ENCODE results near the gene CTBS. TPM values are rescaled to one million over a fixed set of nuclear protein-coding genes. Genes with fewer than 3 reads are reported as not detected.

Gene CTBS
- total and polyA plus RNA-seq, 11 donors, result 2.5 to 19.9 (median 7.7) TPM

DNA sequence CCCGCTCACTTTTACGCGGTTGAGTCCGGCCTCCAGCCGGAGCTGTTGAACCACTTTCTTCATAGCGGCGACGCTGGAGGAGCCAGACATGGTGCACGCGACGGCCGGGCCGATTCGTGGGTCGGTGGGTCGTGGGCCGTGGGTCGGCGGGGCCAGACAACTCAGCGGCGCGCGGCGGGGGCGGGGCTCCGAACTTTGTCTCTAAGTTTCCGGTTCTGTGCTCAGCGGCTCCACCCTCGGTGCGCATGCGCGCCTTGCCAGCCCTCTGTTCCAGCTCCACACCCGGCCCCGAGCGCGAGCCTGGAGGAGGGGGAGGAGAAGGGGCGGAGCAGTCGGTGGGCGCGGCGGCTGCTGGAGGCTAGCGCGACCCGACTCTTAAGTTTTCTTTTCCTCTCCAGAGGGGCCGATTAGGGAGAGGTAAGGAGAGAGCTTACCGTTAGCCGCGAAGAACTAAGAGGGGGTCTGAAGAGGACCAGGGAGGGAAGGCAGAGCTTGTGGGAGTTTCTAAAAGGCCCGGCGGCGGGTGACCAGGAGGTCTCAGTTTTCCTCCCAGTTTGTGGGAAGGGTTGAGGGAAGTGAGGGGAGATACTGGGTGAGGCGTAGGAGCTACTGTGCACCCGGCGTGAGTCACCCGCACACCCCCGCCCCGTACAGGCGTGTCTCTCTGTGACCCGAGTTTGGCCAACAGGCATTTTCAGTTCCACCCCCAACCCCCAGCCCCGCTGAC lies 68.1 kb downstream of the CTBS start, which contains the start of the genes GNG5 and SPATA1:
GNG5 (minus strand) TSS at position 580 of the 727 bp plus-strand sequence; CDS start at position 90, 490 bp downstream.
SPATA1 (plus strand) TSS at position 385 of the 727 bp plus-strand sequence. CDS start 9,974 bp downstream, outside the sequence.
- Histone ChIP-seq H3K4me1 (peaks cover 0 to 51% (median 32%) of the 10 kb centered on the region in 12 donors), H3K27ac (peak within 1 kb of the TSS; percentile 89 to 99 (median 96)), H3K9me3 (peaks cover 0 to 25% (median 0%) of the 10 kb centered on the region in 12 donors), H3K36me3 (peaks cover 0 to 10% (median 5%) of the 10 kb centered on the region in 9 donors), H3K4me3 (peak within 1 kb of the TSS; percentile 47 to 91 (median 82)), H3K27me3 (no peaks in the 10 kb centered on the region)
- ATAC-seq (peak; percentile 96 to 98 (median 98)), DNase-seq (peak; percentile 99 to 100 (median 99))
- TF ChIP-seq POLR2A (IDR thresholded peaks at IDR 0.05), result peak in 1 of 2 donors; percentile 72
- TF ChIP-seq, protein P1, sequence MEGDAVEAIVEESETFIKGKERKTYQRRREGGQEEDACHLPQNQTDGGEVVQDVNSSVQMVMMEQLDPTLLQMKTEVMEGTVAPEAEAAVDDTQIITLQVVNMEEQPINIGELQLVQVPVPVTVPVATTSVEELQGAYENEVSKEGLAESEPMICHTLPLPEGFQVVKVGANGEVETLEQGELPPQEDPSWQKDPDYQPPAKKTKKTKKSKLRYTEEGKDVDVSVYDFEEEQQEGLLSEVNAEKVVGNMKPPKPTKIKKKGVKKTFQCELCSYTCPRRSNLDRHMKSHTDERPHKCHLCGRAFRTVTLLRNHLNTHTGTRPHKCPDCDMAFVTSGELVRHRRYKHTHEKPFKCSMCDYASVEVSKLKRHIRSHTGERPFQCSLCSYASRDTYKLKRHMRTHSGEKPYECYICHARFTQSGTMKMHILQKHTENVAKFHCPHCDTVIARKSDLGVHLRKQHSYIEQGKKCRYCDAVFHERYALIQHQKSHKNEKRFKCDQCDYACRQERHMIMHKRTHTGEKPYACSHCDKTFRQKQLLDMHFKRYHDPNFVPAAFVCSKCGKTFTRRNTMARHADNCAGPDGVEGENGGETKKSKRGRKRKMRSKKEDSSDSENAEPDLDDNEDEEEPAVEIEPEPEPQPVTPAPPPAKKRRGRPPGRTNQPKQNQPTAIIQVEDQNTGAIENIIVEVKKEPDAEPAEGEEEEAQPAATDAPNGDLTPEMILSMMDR (IDR thresholded peaks at IDR 0.05), result peak in 1 of 12 donors; percentile 7
- WGBS, 4 donors, result 0 to 1% (median 0%) methylated on average over 34 to 60 of the region's 60 CpGs
- intact Hi-C loops (cut with DNase I), result loop anchor here in 8 of 10 donors (1.0 to 10.0 kb wide), 8 partner anchors 27 to 211 kb away; partner anchors contain the start of genes CTBS (in 7 of the 8) and RPF1 (in 1 of the 8)

DNA sequence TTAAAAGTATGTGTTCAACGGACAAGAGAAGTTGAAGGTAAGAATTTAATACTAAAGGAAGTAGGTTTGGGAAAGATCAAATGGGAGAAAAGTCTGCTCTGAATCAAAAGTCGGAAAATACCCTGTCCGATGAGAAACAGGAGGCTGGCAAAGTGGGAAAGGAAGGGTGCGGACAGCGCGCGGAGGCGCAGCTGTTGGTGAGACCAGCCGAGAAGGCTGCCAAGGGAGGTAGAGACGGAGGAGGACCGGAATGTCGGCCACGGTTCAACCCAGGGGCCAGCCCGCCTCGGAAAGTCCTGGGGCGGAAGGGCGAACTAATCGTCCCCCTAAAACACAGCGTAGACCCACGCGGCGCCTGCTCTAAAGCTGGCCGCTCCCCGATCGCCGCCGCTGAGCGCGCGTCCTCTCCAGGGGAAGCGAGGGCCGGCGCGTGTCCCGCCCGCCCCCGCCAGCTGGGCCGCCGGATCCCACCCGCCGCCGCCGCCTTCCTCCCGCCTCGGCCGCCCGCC lies 68.7 kb downstream of the CTBS start:
- DNase-seq, result peak in 1 of 5 donors; percentile 75
- 0 to 1% (median 0%) methylated on average over 20 to 47 of the region's 47 CpGs for WGBS, 4 donors
- peak; percentile 22 to 78 (median 64) for ATAC-seq
- Histone ChIP-seq H3K27me3 (no peaks in the 10 kb centered on the region), H3K9me3 (peaks cover 0 to 21% (median 0%) of the 10 kb centered on the region in 12 donors), H3K27ac (peak overlapping the region; percentile 89 to 99 (median 96)), H3K36me3 (peaks cover 0 to 16% (median 9%) of the 10 kb centered on the region in 9 donors), H3K4me1 (peaks cover 5 to 57% (median 38%) of the 10 kb centered on the region in 12 donors), H3K4me3 (peak overlapping the region; percentile 47 to 91 (median 82))
- intact Hi-C loops (cut with DNase I), result loop anchor here in 8 of 10 donors (1.0 to 10.0 kb wide), 11 partner anchors 17 to 211 kb away; partner anchors contain the start of genes CTBS (in 7 of the 8) and RPF1 (in 2 of the 8)
- TF ChIP-seq, protein P1 (IDR thresholded peaks at IDR 0.05), result peak in 1 of 12 donors; percentile 10
- TF ChIP-seq POLR2A (IDR thresholded peaks at IDR 0.05), result no peak

DNA sequence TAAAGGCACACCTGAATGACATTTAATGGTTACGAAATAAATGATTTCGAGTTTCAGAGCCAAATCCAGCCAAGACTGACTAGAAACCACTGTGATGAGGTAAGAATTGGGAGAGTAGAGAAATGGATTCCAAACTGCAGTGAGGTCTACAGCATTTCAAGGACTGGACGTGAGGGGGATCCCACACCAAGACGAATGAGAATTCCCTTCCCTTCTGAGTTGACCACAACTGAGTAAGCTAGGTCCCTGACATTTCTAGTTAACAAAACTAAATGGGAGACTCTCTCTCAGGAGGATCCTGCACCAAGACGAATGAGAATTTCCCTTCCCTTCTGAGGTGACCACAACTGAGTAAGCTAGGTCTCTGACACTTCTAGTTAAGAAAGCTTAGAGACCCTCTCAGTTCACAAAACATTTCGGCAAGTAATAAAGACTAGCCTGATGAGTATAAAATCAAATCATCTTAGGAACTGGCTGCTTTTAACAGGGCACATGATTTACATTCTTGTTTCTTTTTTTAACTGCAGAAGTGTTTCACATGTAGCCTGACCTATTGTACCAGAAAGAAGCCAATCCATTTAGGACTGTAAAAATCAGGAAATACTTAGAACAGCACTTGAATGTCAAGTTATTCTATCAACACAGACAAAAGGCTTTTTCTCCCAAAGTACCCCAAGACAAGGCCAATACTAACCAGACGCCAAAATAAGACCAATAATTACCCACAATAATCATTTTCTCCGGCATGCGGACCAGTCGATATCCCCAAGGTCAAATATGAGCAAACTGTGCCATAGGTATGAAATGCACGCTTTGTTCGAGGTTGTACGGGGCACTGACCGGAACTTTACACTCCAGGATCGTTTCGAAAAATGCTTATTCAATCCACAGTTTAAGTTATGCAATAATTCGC lies 69.4 kb downstream of the CTBS start:
- ATAC-seq (no peak), DNase-seq (no peak)
- 5 to 7% (median 6%) methylated on average over 17 of the region's 17 CpGs for WGBS, 4 donors
- Histone ChIP-seq H3K9me3 (peaks cover 0 to 14% (median 0%) of the 10 kb centered on the region in 12 donors), H3K36me3 (peaks cover 0 to 23% (median 16%) of the 10 kb centered on the region in 9 donors), H3K27me3 (no peaks in the 10 kb centered on the region), H3K4me3 (peak overlapping the region; percentile 47 to 91 (median 82)), H3K4me1 (peaks cover 5 to 65% (median 44%) of the 10 kb centered on the region in 12 donors), H3K27ac (peak overlapping the region; percentile 89 to 99 (median 96))
- intact Hi-C loops (cut with DNase I), result loop anchor here in 7 of 10 donors (2.0 to 10.0 kb wide), 8 partner anchors 16 to 210 kb away; partner anchors contain the start of genes CTBS (in 5 of the 7) and RPF1 (in 1 of the 7)
- TF ChIP-seq, protein P1 (IDR thresholded peaks at IDR 0.05), result no peak
- TF ChIP-seq POLR2A (IDR thresholded peaks at IDR 0.05), result no peak
